Measurements from ENCODE around the gene PKP1.

DNA sequence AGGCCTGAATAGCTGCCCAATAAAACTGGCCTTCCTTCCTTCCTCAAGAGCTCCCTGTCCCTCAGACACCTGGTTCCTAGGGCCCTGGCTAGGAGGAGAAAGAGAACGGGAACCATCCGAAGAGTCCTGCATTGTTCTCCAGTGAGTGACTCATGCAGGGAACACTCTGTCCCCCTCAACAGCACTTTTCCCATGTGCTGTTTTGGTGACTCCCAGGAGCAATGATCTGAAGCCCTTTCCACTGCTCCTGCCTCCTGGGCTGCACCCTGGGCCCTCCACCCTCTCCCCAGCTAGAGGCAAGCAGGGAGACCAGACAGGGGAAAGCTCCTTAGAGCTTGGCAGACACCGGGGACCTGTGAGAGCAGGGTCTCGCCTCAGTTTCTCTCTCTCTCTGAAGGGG, 75.3 kb downstream of the PKP1 start:
- TF ChIP-seq POLR2AphosphoS5 (IDR thresholded peaks at IDR 0.05; ENCODE audit: borderline replicate concordance, low read depth, low read length) = no peak
- TF ChIP-seq EZH2 (IDR thresholded peaks at IDR 0.05) = no peak
- TF ChIP-seq FOXP2 (optimal IDR thresholded peaks at IDR 0.05; ENCODE audit: control extremely low read depth, extremely low read length, insufficient read depth) = no peak

All from SK-N-MC (cell line).